Liver (tissue), 9 donors: ENCODE data around the gene PLEKHF1. TPM values are rescaled to one million over a fixed set of nuclear protein-coding genes. Genes with fewer than 3 reads are reported as not detected.
A peak's percentile ranks its signal among the peaks of the same experiment; 100 is the strongest.

Source experiments
- DNase-seq: peaks from one replicate; pipeline ENCODE4 v3.0.0-alpha.2; 2017; ENCODE audit warnings: low spot score
- H3K27ac ChIP-seq, 2 donors: one replicate each; pipeline ENCODE4 v1.7.0; 2013; ENCODE audit warnings: inconsistent platforms in 2 of 2, low read length in 2 of 2, control low read depth in 1 of 2, low read depth in 1 of 2, mild to moderate bottlenecking in 1 of 2
- H3K27me3 ChIP-seq, 4 donors: one replicate each; pipeline versions ENCODE4 v1.6.1 to v1.7.0; 2013; ENCODE audit warnings: low read length in 3 of 4, inconsistent platforms in 1 of 4, mild to moderate bottlenecking in 1 of 4, moderate library complexity in 1 of 4; ENCODE audit not compliant: control insufficient read depth in 4 of 4, insufficient read depth in 4 of 4
- H3K36me3 ChIP-seq, 4 donors: one replicate each; pipeline versions ENCODE4 v1.6.1 to v1.7.0; 2013; ENCODE audit warnings: low read length in 3 of 4, mild to moderate bottlenecking in 3 of 4, low read depth in 1 of 4, moderate library complexity in 1 of 4; ENCODE audit not compliant: control insufficient read depth in 4 of 4, insufficient read depth in 3 of 4
- H3K4me1 ChIP-seq, 4 donors: one replicate each; pipeline versions ENCODE4 v1.6.1 to v1.7.0; 2013; ENCODE audit warnings: low read length in 3 of 4, mild to moderate bottlenecking in 3 of 4, moderate library complexity in 1 of 4; ENCODE audit not compliant: control insufficient read depth in 4 of 4, insufficient read depth in 4 of 4
- H3K4me3 ChIP-seq, 3 donors: one replicate each; pipeline versions ENCODE4 v1.6.1 to v1.7.0; 2013; ENCODE audit warnings: low read length in 3 of 3, control low read depth in 1 of 3, low read depth in 1 of 3, mild to moderate bottlenecking in 1 of 3
- H3K9ac ChIP-seq, 2 donors: one replicate each; pipeline ENCODE4 v1.7.0; 2013; ENCODE audit warnings: low read length in 2 of 2, mild to moderate bottlenecking in 2 of 2, moderate library complexity in 2 of 2, control low read depth in 1 of 2, low read depth in 1 of 2
- H3K9me3 ChIP-seq, 4 donors: one replicate each; pipeline versions ENCODE4 v1.6.1 to v1.7.0; 2013; ENCODE audit warnings: low read length in 3 of 4; ENCODE audit not compliant: control insufficient read depth in 4 of 4
- ATF3 ChIP-seq: IDR thresholded peaks from 2 replicates; pipeline ENCODE4 v1.6.1; 2016; ENCODE audit warnings: antibody characterized with exemption
- EGR1 ChIP-seq, 2 donors: IDR thresholded peaks; 2 replicates each; pipeline ENCODE4 v1.6.1; 2016 to 2018; ENCODE audit warnings: antibody characterized with exemption in 2 of 2, low read depth in 2 of 2
- FOXA1 ChIP-seq: IDR thresholded peaks from 2 replicates; pipeline ENCODE4 v1.6.1; 2016; ENCODE audit warnings: antibody characterized with exemption
- FOXA2 ChIP-seq: IDR thresholded peaks from 2 replicates; pipeline ENCODE4 v1.6.1; 2016; ENCODE audit warnings: antibody characterized with exemption
- GABPA ChIP-seq, 2 donors: IDR thresholded peaks in 1 of 2; conservative IDR thresholded peaks in 1 of 2; 2 replicates each; pipeline ENCODE4 v1.6.1; 2016; ENCODE audit warnings: antibody characterized with exemption in 2 of 2, mild to moderate bottlenecking in 1 of 2, moderate library complexity in 1 of 2
- HNF4A ChIP-seq, 2 donors: conservative IDR thresholded peaks; 2 replicates each; pipeline ENCODE4 v1.6.1; 2016; ENCODE audit warnings: antibody characterized with exemption in 2 of 2, mild to moderate bottlenecking in 2 of 2
- HNF4G ChIP-seq: IDR thresholded peaks from 2 replicates; pipeline ENCODE4 v1.6.1; 2016; ENCODE audit warnings: antibody characterized with exemption
- JUND ChIP-seq, 2 donors: IDR thresholded peaks; 2 replicates each; pipeline ENCODE4 v1.6.1; 2016; ENCODE audit warnings: antibody characterized with exemption in 2 of 2
- NR2F2 ChIP-seq: IDR thresholded peaks from 2 replicates; pipeline ENCODE4 v1.6.1; 2016; ENCODE audit warnings: antibody characterized with exemption
- RAD21 ChIP-seq, 2 donors: IDR thresholded peaks; 2 replicates each; pipeline ENCODE4 v1.6.1; 2016; ENCODE audit warnings: antibody characterized with exemption in 2 of 2, mild to moderate bottlenecking in 2 of 2
- RXRA ChIP-seq, 2 donors: IDR thresholded peaks; 2 replicates each; pipeline ENCODE4 v1.6.1; 2017 to 2018; ENCODE audit warnings: antibody characterized with exemption in 2 of 2, mild to moderate bottlenecking in 1 of 2
- SP1 ChIP-seq: IDR thresholded peaks from 2 replicates; pipeline ENCODE4 v1.6.1; 2018; ENCODE audit warnings: antibody characterized with exemption, mild to moderate bottlenecking
- TAF1 ChIP-seq: conservative IDR thresholded peaks from 2 replicates; pipeline ENCODE4 v1.6.1; 2016; ENCODE audit warnings: antibody characterized with exemption, mild to moderate bottlenecking
- YY1 ChIP-seq: IDR thresholded peaks from 2 replicates; pipeline ENCODE4 v1.6.1; 2016; ENCODE audit warnings: antibody characterized with exemption, mild to moderate bottlenecking
- ZBTB33 ChIP-seq: IDR thresholded peaks from 2 replicates; pipeline ENCODE4 v1.6.1; 2016; ENCODE audit warnings: antibody characterized with exemption
- WGBS: extraction: QIAGEN DNeasy Blood & Tissue Kit; methylation state at CpG from one replicate; pipeline ENCODE4 v1.1.7; 2013; 5-methylcytosine and 5-hydroxymethylcytosine counted together
- polyA plus RNA-seq, 2 donors: library from polyadenylated mRNA; stranded (reverse) in 1 of 2; unstranded in 1 of 2; fragments of 200-250 nt in 1 of 2; fragments of >200 nt in 1 of 2; fragmentation: Nextera tagmentation in 1 of 2; extraction: Ambion mirVana in 1 of 2; gene quantifications; one replicate each; pipeline versions ENCODE4 v1.2.1 to v1.2.3, GENCODE V29; 2013 to 2015
- total RNA-seq, 2 donors: library from RNA; depleted of rRNA; stranded (reverse); fragments of >200 nt; gene quantifications; one replicate each; pipeline ENCODE4 v1.2.3, GENCODE V29; 2014
- TF ChIP-seq, protein P1 (sequence below): IDR thresholded peaks from 2 replicates; pipeline ENCODE4 v1.6.1; 2016; ENCODE audit warnings: antibody characterized with exemption
- TF ChIP-seq, protein P2 (sequence below): fragments of 150-350 bp; IDR thresholded peaks from 2 replicates; pipeline ENCODE4 v1.5.1; 2017; ENCODE audit warnings: improper control_type of control experiment, low read depth, low read length; ENCODE audit not compliant: missing input control
- TF ChIP-seq, protein P3 (sequence below): IDR thresholded peaks from 2 replicates; pipeline ENCODE4 v1.6.1; 2016; ENCODE audit warnings: antibody characterized with exemption, mild to moderate bottlenecking
- donor health status: healthy.
- donor health status: healthy.
- donor health status: healthy.
- donor health status: healthy.
- donor health status: healthy.

The PLEKHF1 gene
- total and polyA plus RNA-seq, 4 donors: 2.9 to 15.1 (median 8.9) TPM

DNA sequence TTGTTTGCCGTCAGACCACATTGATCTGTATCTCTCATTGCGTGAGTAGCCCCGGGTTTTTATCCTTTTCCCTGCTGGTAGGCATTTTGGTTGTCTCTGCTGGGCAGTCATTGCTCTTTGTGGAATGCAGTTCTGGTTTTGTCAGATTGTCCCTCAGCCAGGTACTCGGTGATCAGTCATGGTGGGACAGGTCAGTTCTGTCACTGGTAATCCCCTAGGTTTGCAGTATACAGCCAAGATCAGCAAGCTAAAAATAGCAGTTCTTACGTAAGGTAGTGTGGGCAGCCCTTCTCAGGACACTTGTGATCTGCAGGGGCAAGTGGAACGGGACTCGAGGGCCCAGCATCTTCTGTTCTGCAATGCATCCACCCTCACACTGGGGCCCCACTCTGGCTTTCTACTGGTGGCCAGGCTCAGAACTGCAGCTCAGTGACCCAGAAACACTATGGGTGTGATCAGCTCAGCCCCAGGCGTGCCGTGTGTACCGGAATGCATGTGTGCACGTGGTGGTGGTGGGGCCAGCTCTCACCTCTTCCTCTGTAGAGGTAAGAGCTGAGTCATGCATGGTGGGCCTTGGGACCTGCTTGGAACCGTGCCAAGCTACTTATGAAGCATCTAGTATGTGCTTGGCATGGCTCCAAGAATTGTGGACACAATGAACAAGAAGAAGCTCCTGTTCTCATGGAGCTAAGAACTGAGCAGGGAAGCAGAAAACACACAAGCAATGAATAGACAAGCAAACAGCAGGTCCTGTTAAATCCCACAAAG is 6.3 kb downstream of the PLEKHF1 start:
- 44% methylated on average over 12 of the region's 12 CpGs for WGBS
- peak overlapping the region; percentile 14 to 62 for H3K27ac ChIP-seq
- DNase-seq: no peak
- TF ChIP-seq GABPA (IDR thresholded peaks at IDR 0.05 in 1 of 2, conservative IDR thresholded peaks at IDR 0.05 in 1 of 2): no peak
- peak in 1 of 2 donors; percentile 54 for TF ChIP-seq HNF4A (conservative IDR thresholded peaks at IDR 0.05)
- peak; percentile 40 for TF ChIP-seq SP1
- peak; percentile 75 for TF ChIP-seq YY1
- peak; percentile 42 to 83 for TF ChIP-seq RXRA (IDR thresholded peaks at IDR 0.05)
- peak in 1 of 2 donors; percentile 15 for TF ChIP-seq RAD21 (IDR thresholded peaks at IDR 0.05)
- TF ChIP-seq, protein P1, sequence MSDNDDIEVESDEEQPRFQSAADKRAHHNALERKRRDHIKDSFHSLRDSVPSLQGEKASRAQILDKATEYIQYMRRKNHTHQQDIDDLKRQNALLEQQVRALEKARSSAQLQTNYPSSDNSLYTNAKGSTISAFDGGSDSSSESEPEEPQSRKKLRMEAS: peak; percentile 54
- TF ChIP-seq FOXA1: no peak
- TF ChIP-seq, protein P2, sequence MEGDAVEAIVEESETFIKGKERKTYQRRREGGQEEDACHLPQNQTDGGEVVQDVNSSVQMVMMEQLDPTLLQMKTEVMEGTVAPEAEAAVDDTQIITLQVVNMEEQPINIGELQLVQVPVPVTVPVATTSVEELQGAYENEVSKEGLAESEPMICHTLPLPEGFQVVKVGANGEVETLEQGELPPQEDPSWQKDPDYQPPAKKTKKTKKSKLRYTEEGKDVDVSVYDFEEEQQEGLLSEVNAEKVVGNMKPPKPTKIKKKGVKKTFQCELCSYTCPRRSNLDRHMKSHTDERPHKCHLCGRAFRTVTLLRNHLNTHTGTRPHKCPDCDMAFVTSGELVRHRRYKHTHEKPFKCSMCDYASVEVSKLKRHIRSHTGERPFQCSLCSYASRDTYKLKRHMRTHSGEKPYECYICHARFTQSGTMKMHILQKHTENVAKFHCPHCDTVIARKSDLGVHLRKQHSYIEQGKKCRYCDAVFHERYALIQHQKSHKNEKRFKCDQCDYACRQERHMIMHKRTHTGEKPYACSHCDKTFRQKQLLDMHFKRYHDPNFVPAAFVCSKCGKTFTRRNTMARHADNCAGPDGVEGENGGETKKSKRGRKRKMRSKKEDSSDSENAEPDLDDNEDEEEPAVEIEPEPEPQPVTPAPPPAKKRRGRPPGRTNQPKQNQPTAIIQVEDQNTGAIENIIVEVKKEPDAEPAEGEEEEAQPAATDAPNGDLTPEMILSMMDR: peak; percentile 29
- TF ChIP-seq NR2F2: no peak
- peaks cover 30 to 68% (median 61%) of the 10 kb centered on the region in 4 donors for H3K4me1 ChIP-seq
- H3K36me3 ChIP-seq: peaks cover 2 to 14% (median 10%) of the 10 kb centered on the region in 4 donors
- H3K27me3 ChIP-seq: no peaks in the 10 kb centered on the region
- H3K9me3 ChIP-seq: no peaks in the 10 kb centered on the region
- H3K4me3 ChIP-seq: no peak overlapping the region
- no peak overlapping the region for H3K9ac ChIP-seq

GRCh38 chr19:29672319-29672932 is 7.2 kb downstream of the PLEKHF1 start:
- 91% methylated on average over 8 of the region's 8 CpGs for WGBS
- H3K36me3 ChIP-seq: peaks cover 2 to 14% (median 10%) of the 10 kb centered on the region in 4 donors
- no peaks in the 10 kb centered on the region for H3K9me3 ChIP-seq
- H3K9ac ChIP-seq: no peak overlapping the region
- peak overlapping the region in 1 of 2 donors; percentile 27 for H3K27ac ChIP-seq
- no peak for DNase-seq
- H3K27me3 ChIP-seq: no peaks in the 10 kb centered on the region
- TF ChIP-seq SP1 (no peak), GABPA (IDR thresholded peaks at IDR 0.05 in 1 of 2, conservative IDR thresholded peaks at IDR 0.05 in 1 of 2) (no peak), YY1 (no peak), RAD21 (IDR thresholded peaks at IDR 0.05) (no peak), JUND (IDR thresholded peaks at IDR 0.05) (no peak), NR2F2 (no peak), FOXA1 (no peak), EGR1 (IDR thresholded peaks at IDR 0.05; ENCODE audit: low read depth in 2 of 2) (no peak), RXRA (IDR thresholded peaks at IDR 0.05) (no peak), HNF4G (no peak), HNF4A (conservative IDR thresholded peaks at IDR 0.05) (no peak), ATF3 (no peak), FOXA2 (no peak), TAF1 (no peak), ZBTB33 (no peak)
- TF ChIP-seq, protein P3, sequence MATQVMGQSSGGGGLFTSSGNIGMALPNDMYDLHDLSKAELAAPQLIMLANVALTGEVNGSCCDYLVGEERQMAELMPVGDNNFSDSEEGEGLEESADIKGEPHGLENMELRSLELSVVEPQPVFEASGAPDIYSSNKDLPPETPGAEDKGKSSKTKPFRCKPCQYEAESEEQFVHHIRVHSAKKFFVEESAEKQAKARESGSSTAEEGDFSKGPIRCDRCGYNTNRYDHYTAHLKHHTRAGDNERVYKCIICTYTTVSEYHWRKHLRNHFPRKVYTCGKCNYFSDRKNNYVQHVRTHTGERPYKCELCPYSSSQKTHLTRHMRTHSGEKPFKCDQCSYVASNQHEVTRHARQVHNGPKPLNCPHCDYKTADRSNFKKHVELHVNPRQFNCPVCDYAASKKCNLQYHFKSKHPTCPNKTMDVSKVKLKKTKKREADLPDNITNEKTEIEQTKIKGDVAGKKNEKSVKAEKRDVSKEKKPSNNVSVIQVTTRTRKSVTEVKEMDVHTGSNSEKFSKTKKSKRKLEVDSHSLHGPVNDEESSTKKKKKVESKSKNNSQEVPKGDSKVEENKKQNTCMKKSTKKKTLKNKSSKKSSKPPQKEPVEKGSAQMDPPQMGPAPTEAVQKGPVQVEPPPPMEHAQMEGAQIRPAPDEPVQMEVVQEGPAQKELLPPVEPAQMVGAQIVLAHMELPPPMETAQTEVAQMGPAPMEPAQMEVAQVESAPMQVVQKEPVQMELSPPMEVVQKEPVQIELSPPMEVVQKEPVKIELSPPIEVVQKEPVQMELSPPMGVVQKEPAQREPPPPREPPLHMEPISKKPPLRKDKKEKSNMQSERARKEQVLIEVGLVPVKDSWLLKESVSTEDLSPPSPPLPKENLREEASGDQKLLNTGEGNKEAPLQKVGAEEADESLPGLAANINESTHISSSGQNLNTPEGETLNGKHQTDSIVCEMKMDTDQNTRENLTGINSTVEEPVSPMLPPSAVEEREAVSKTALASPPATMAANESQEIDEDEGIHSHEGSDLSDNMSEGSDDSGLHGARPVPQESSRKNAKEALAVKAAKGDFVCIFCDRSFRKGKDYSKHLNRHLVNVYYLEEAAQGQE: no peak
- TF ChIP-seq, protein P2: no peak
- TF ChIP-seq, protein P1: no peak
- H3K4me3 ChIP-seq: no peak overlapping the region
- H3K4me1 ChIP-seq: peaks cover 30 to 67% (median 61%) of the 10 kb centered on the region in 4 donors
